ENCODE data around the gene MC1R. TPM values are rescaled to one million over a fixed set of nuclear protein-coding genes. Genes with fewer than 3 reads are reported as not detected.

MC1R gene
- total and polyA plus RNA-seq, 10 of the 15 experiments (the other 5 are each of a cell fraction or from before 2014, with no cell fraction given) = 0.06 to 2.3 (median 0.45) TPM

DNA sequence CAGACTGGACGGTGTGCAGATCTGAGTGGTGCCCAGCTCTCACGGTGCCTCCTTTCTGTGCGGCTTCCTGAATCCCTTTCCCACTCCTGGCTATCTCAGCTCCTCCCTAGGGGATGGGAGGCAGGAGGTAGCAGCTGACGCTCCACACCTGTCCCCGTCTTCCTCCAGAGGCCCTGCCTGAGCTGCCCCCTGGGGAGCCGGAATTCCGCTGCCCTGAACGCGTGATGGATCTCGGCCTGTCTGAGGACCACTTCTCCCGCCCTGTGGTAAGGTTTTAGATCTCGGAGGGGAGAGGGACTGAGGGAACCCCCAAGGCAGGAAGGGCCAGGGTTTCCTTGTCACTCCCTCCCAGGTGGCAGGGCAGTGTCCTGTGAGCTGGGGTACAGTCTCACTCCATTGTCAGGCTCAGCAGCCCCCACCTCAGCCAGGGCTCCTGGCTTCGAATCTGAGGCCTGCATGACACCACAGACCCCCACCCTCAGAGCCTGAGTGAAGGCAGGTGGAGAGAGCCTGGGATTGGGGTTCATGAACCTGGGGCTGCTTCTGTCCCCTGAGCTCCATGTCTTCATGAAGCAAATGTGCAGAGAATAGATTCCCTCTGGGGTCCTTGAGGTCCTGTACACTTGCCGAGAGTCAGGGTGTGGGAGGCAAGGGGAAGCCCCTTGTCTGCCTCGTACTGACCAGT lies 36.5 kb downstream of the MC1R start:
- DNase-seq (ENCODE audit: low read depth, low spot score) (no peak), ATAC-seq (no peak), FAIRE-seq (no peak)
- WGBS (ENCODE audit: insufficient coverage, insufficient replicate concordance, low lambda C conversion rate, missing lambda C conversion rate) = 80% methylated on average over 14 of the region's 15 CpGs
- Histone ChIP-seq H3K4me3 (no peak overlapping the region), H3K27me3 (replicated peaks in 1 of 2; ENCODE audit: control insufficient read depth in 2 of 2, insufficient read depth in 2 of 2, low read length in 1 of 2) (no peaks in the 10 kb centered on the region), H3K9me3 (replicated peaks; ENCODE audit: control insufficient read depth, insufficient read depth, low read length) (no peaks in the 10 kb centered on the region), H4K20me1 (ENCODE audit: control insufficient read depth, insufficient read depth) (no peaks in the 10 kb centered on the region), H3K27ac (ENCODE audit: control insufficient read depth, insufficient read depth) (no peak overlapping the region), H2AFZ (ENCODE audit: control insufficient read depth, low read depth, low read length) (no peak overlapping the region), H3K4me2 (ENCODE audit: control insufficient read depth, insufficient read depth) (no peak overlapping the region), H3K36me3 (ENCODE audit: control insufficient read depth in 2 of 2, insufficient read depth in 2 of 2, low read length in 1 of 2) (peaks cover 0 to 5% of the 10 kb centered on the region in 2 experiments), H3K79me2 (ENCODE audit: control insufficient read depth, insufficient read depth, low read length) (no peaks in the 10 kb centered on the region), H3K4me1 (ENCODE audit: control insufficient read depth, insufficient read depth, low read length) (peaks cover 42% of the 10 kb centered on the region), H3K9ac (ENCODE audit: control insufficient read depth, insufficient read depth, low read length) (no peak overlapping the region)
- CTCF ChIA-PET = interaction anchor here (1.4 kb wide), 1 partner anchor 27 kb away, joined by 4 read pairs; no protein-coding TSS in a partner anchor
- intact Hi-C loops (cut with micrococcal nuclease; ENCODE audit: unreplicated experiment) = no loop called here
- RAD21 ChIA-PET (ENCODE audit: unreplicated experiment) = no interaction called here
- no TSS peak for BruUV-seq (replicated peaks)
- in situ Hi-C loops (cut with MboI) = no loop called here
- SMC1A ChIA-PET (ENCODE audit: uncharacterized antibody, unreplicated experiment) = no interaction called here
- TF ChIP-seq ZNF24 (IDR thresholded peaks at IDR 0.05) = no peak
- no peak for TF ChIP-seq ASH2L (IDR thresholded peaks at IDR 0.05; ENCODE audit: borderline replicate concordance, low read depth)
- POLR2A ChIA-PET = interaction anchor here (0.5 to 1.6 kb wide), 3 partner anchors 15 to 71 kb away, joined by 3 to 7 read pairs (median 5); no protein-coding TSS in a partner anchor

DNA sequence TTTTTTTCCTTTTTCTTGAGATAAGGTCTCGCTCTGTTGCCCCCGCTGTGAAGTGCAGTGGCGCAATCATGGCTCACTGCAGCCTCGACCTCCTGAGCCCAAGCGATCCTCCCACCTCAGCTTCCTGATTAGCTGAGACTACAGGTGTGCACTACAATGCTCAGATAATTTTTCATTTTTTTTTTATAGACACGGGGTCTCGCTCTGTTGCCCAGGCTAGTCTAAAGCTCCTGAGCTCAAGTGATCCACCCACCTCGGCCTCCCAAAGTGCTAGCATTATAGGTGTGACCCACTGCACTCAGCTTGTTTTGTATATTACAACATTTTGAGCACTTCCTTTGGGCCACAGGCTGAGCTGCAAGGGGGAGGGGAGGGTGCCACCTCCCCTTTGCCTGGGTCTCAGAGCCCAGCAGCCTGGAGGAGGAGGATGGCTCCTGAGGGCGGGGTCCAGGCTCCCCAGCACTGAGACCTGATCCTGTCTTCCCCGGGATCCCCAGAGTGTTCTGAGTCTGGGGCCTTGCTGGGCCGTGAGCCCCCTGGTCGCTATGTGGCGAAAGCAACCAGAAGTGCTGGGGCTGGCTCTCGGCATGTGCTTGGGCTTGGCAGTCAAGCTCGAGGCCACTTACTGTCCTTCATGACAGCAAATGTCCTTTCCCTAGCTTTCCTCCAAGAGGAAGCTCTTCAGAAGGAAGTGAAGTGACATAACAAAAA lies 38.0 kb downstream of the MC1R start:
- 38% methylated on average over 14 of the region's 15 CpGs for WGBS (ENCODE audit: insufficient coverage, insufficient replicate concordance, low lambda C conversion rate, missing lambda C conversion rate)
- RAD21 ChIA-PET (ENCODE audit: unreplicated experiment) = no interaction called here
- Histone ChIP-seq H2AFZ (ENCODE audit: control insufficient read depth, low read depth, low read length) (no peak overlapping the region), H3K9ac (ENCODE audit: control insufficient read depth, insufficient read depth, low read length) (no peak overlapping the region), H3K9me3 (replicated peaks; ENCODE audit: control insufficient read depth, insufficient read depth, low read length) (no peaks in the 10 kb centered on the region), H3K36me3 (ENCODE audit: control insufficient read depth in 2 of 2, insufficient read depth in 2 of 2, low read length in 1 of 2) (peaks cover 0 to 5% of the 10 kb centered on the region in 2 experiments), H3K4me2 (ENCODE audit: control insufficient read depth, insufficient read depth) (no peak overlapping the region), H3K27me3 (replicated peaks in 1 of 2; ENCODE audit: control insufficient read depth in 2 of 2, insufficient read depth in 2 of 2, low read length in 1 of 2) (no peaks in the 10 kb centered on the region), H4K20me1 (ENCODE audit: control insufficient read depth, insufficient read depth) (no peaks in the 10 kb centered on the region), H3K4me1 (ENCODE audit: control insufficient read depth, insufficient read depth, low read length) (peaks cover 34% of the 10 kb centered on the region), H3K4me3 (no peak overlapping the region), H3K79me2 (ENCODE audit: control insufficient read depth, insufficient read depth, low read length) (no peaks in the 10 kb centered on the region), H3K27ac (ENCODE audit: control insufficient read depth, insufficient read depth) (no peak overlapping the region)
- TF ChIP-seq, protein P1, sequence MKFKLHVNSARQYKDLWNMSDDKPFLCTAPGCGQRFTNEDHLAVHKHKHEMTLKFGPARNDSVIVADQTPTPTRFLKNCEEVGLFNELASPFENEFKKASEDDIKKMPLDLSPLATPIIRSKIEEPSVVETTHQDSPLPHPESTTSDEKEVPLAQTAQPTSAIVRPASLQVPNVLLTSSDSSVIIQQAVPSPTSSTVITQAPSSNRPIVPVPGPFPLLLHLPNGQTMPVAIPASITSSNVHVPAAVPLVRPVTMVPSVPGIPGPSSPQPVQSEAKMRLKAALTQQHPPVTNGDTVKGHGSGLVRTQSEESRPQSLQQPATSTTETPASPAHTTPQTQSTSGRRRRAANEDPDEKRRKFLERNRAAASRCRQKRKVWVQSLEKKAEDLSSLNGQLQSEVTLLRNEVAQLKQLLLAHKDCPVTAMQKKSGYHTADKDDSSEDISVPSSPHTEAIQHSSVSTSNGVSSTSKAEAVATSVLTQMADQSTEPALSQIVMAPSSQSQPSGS (IDR thresholded peaks at IDR 0.05; ENCODE audit: low read length) = no peak
- TF ChIP-seq, protein P2, sequence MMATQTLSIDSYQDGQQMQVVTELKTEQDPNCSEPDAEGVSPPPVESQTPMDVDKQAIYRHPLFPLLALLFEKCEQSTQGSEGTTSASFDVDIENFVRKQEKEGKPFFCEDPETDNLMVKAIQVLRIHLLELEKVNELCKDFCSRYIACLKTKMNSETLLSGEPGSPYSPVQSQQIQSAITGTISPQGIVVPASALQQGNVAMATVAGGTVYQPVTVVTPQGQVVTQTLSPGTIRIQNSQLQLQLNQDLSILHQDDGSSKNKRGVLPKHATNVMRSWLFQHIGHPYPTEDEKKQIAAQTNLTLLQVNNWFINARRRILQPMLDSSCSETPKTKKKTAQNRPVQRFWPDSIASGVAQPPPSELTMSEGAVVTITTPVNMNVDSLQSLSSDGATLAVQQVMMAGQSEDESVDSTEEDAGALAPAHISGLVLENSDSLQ (IDR thresholded peaks at IDR 0.05) = no peak
- no peak for TF ChIP-seq ASH2L (IDR thresholded peaks at IDR 0.05; ENCODE audit: borderline replicate concordance, low read depth)
- BruUV-seq (replicated peaks) = no TSS peak
- CTCF ChIA-PET = no interaction called here
- ATAC-seq = no peak
- SMC1A ChIA-PET (ENCODE audit: uncharacterized antibody, unreplicated experiment) = interaction anchor here (1.3 kb wide), 1 partner anchor 16 kb away, joined by 3 read pairs; no protein-coding TSS in a partner anchor
- intact Hi-C loops (cut with micrococcal nuclease; ENCODE audit: unreplicated experiment) (no loop called here), in situ Hi-C loops (cut with MboI) (no loop called here)
- FAIRE-seq = no peak
- no peak for DNase-seq (ENCODE audit: low read depth, low spot score)
- POLR2A ChIA-PET = interaction anchor here (1.6 kb wide), 1 partner anchor 18 kb away, joined by 7 read pairs; no protein-coding TSS in a partner anchor
